Activated CD4-positive, alpha-beta memory T cell treated with anti-CD3 and anti-CD28 coated beads, Interleukin-2, amount 10 ng/mL, durations not matched to agents 7 days and 5 days (primary cell): Measurements from ENCODE around the gene GJC1. TPM values are rescaled to one million over a fixed set of nuclear protein-coding genes. Genes with fewer than 3 reads are reported as not detected.

ENCODE experiments used
- CTCF ChIA-PET: fragments of 350-600 bp; sonication (Branson Sonifier 250); formaldehyde crosslinking; loops from one replicate; lab custom pipeline; 2021; ENCODE audit warnings: antibody characterized with exemption, inconsistent platforms; lab: Charles Lee
- POLR2A ChIA-PET: fragments of 350-600 bp; sonication (Branson Sonifier 250); formaldehyde crosslinking; loops from one replicate; lab custom pipeline; 2021; ENCODE audit warnings: antibody characterized with exemption; lab: Charles Lee
- DNase-seq: peaks from one replicate; pipeline ENCODE4 v3.0.0-alpha.2; 2020
- H3K27ac Mint-ChIP-seq: one replicate; pipeline ENCODE4 v1.8.0; 2021; ENCODE audit warnings: mild to moderate bottlenecking, mixed read lengths
- H3K27me3 Mint-ChIP-seq: one replicate; pipeline ENCODE4 v1.8.0; 2021; ENCODE audit warnings: mixed read lengths
- H3K36me3 Mint-ChIP-seq: one replicate; pipeline ENCODE4 v1.8.0; 2021; ENCODE audit warnings: low read depth, mixed read lengths
- H3K4me1 Mint-ChIP-seq: one replicate; pipeline ENCODE4 v1.8.0; 2021; ENCODE audit warnings: mixed read lengths
- H3K4me3 Mint-ChIP-seq: one replicate; pipeline ENCODE4 v1.8.0; 2021; ENCODE audit warnings: mild to moderate bottlenecking, mixed read lengths
- H3K9me3 Mint-ChIP-seq: one replicate; pipeline ENCODE4 v1.8.0; 2021; ENCODE audit warnings: mixed read lengths
- total RNA-seq, 2 experiments: library from RNA; stranded (reverse); gene quantifications; one replicate each; pipeline ENCODE4 v1.2.3, GENCODE V29; 2021

GJC1 gene
- total RNA-seq, 2 experiments from 2014 or later = 0.78 to 0.88 TPM

- POLR2A ChIA-PET = no interaction called here
- peaks cover 12% of the 10 kb centered on the region for H3K4me1 Mint-ChIP-seq
- DNase-seq = no peak
These were observed 60.4 kb downstream of the GJC1 start for GRCh38 chr17:44769647-44770084.

GRCh38 chr17:44769230-44769629, 60.9 kb downstream of the GJC1 start:
- no peaks in the 10 kb centered on the region for H3K36me3 Mint-ChIP-seq
- peaks cover 10% of the 10 kb centered on the region for H3K4me1 Mint-ChIP-seq
- no peak overlapping the region for H3K4me3 Mint-ChIP-seq
- DNase-seq = no peak
- POLR2A ChIA-PET = no interaction called here
- peaks cover 4% of the 10 kb centered on the region for H3K27me3 Mint-ChIP-seq
- no peaks in the 10 kb centered on the region for H3K9me3 Mint-ChIP-seq
- CTCF ChIA-PET = interaction anchor here (1.0 kb wide), 1 partner anchor 96 kb away, joined by 3 read pairs; no protein-coding TSS in a partner anchor
- H3K27ac Mint-ChIP-seq = no peak overlapping the region

More at GRCh38 chr17:44769647-44770084, 60.4 kb downstream of the GJC1 start:
- peaks cover 4% of the 10 kb centered on the region for H3K27me3 Mint-ChIP-seq
- no peak overlapping the region for H3K4me3 Mint-ChIP-seq
- CTCF ChIA-PET = interaction anchor here (1.0 kb wide), 1 partner anchor 95 kb away, joined by 3 read pairs; no protein-coding TSS in a partner anchor
- no peak overlapping the region for H3K27ac Mint-ChIP-seq
- no peaks in the 10 kb centered on the region for H3K36me3 Mint-ChIP-seq
- no peaks in the 10 kb centered on the region for H3K9me3 Mint-ChIP-seq

DNA sequence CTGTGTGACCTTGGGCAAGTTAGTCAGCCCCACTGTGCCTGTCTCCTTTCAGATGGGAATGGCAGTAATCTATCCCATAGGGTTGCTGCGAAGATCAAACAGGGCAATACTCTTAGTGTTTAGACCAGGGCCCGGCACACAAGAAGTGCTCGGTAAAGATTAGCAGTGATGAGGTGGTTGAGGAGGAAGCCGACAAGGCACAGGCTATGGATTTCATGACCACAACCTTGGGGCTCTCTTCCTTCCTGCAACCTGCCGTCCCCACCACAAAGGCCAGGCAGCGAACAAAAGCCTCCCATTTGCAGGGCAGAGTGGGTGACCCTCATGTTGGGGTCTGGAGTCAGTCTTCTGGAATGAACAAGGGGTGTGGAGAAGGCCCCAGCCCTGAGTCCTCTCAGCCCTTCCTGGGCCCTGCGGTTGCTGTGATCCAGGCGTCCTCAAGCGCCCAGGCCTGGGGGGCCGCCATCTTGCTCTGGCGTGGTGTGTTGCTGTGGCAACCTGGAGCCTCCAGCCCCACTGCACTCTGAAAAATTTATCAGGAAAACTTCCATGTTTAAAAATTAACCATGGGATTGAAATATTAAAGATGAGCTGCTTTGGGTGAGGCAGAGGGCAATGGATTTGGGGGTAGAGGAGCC, 61.5 kb downstream of the GJC1 start:
- H3K4me3 Mint-ChIP-seq = no peak overlapping the region
- DNase-seq = no peak
- H3K36me3 Mint-ChIP-seq = no peaks in the 10 kb centered on the region
- ChIA-PET CTCF (interaction anchor here (0.6 kb wide), 1 partner anchor 74 kb away, joined by 3 read pairs; no protein-coding TSS in a partner anchor), POLR2A (no interaction called here)
- H3K9me3 Mint-ChIP-seq = no peaks in the 10 kb centered on the region
- peaks cover 4% of the 10 kb centered on the region for H3K27me3 Mint-ChIP-seq
- H3K27ac Mint-ChIP-seq = no peak overlapping the region
- peaks cover 10% of the 10 kb centered on the region for H3K4me1 Mint-ChIP-seq

GRCh38 chr17:44767493-44767892, 62.6 kb downstream of the GJC1 start:
- POLR2A ChIA-PET = no interaction called here
- Mint-ChIP-seq H3K4me3 (no peak overlapping the region), H3K27me3 (peaks cover 4% of the 10 kb centered on the region), H3K4me1 (peaks cover 10% of the 10 kb centered on the region), H3K27ac (no peak overlapping the region), H3K9me3 (no peaks in the 10 kb centered on the region), H3K36me3 (no peaks in the 10 kb centered on the region)
- CTCF ChIA-PET = no interaction called here
- DNase-seq = no peak

- Mint-ChIP-seq H3K27ac (no peak overlapping the region), H3K4me3 (no peak overlapping the region), H3K9me3 (no peaks in the 10 kb centered on the region), H3K36me3 (no peaks in the 10 kb centered on the region), H3K4me1 (peaks cover 10% of the 10 kb centered on the region), H3K27me3 (peaks cover 5% of the 10 kb centered on the region)
- DNase-seq = no peak
- ChIA-PET POLR2A (interaction anchor here (0.6 kb wide), 1 partner anchor 389 kb away, joined by 3 read pairs; no protein-coding TSS in a partner anchor), CTCF (no interaction called here)
These were observed 63.6 kb downstream of the GJC1 start for GRCh38 chr17:44766409-44767038.

- peaks cover 10% of the 10 kb centered on the region for H3K4me1 Mint-ChIP-seq
- no peak for DNase-seq
- CTCF ChIA-PET = no interaction called here
- POLR2A ChIA-PET = interaction anchor here (0.6 kb wide), 1 partner anchor 389 kb away, joined by 3 read pairs; no protein-coding TSS in a partner anchor
- no peak overlapping the region for H3K27ac Mint-ChIP-seq
- H3K9me3 Mint-ChIP-seq = no peaks in the 10 kb centered on the region
- H3K36me3 Mint-ChIP-seq = no peaks in the 10 kb centered on the region
- H3K4me3 Mint-ChIP-seq = no peak overlapping the region
- peaks cover 10% of the 10 kb centered on the region for H3K27me3 Mint-ChIP-seq
These were observed 64.1 kb downstream of the GJC1 start for GRCh38 chr17:44765965-44766364.

GRCh38 chr17:44763170-44763569, 66.9 kb downstream of the GJC1 start:
- Mint-ChIP-seq H3K4me1 (peaks cover 4% of the 10 kb centered on the region), H3K36me3 (no peaks in the 10 kb centered on the region), H3K4me3 (no peak overlapping the region), H3K27me3 (peaks cover 20% of the 10 kb centered on the region), H3K27ac (no peak overlapping the region), H3K9me3 (no peaks in the 10 kb centered on the region)
- POLR2A ChIA-PET = no interaction called here
- CTCF ChIA-PET = interaction anchor here (1.0 to 2.6 kb wide), 2 partner anchors 12 to 16 kb away, joined by 4 to 7 read pairs; no protein-coding TSS in a partner anchor
- DNase-seq = no peak

DNA sequence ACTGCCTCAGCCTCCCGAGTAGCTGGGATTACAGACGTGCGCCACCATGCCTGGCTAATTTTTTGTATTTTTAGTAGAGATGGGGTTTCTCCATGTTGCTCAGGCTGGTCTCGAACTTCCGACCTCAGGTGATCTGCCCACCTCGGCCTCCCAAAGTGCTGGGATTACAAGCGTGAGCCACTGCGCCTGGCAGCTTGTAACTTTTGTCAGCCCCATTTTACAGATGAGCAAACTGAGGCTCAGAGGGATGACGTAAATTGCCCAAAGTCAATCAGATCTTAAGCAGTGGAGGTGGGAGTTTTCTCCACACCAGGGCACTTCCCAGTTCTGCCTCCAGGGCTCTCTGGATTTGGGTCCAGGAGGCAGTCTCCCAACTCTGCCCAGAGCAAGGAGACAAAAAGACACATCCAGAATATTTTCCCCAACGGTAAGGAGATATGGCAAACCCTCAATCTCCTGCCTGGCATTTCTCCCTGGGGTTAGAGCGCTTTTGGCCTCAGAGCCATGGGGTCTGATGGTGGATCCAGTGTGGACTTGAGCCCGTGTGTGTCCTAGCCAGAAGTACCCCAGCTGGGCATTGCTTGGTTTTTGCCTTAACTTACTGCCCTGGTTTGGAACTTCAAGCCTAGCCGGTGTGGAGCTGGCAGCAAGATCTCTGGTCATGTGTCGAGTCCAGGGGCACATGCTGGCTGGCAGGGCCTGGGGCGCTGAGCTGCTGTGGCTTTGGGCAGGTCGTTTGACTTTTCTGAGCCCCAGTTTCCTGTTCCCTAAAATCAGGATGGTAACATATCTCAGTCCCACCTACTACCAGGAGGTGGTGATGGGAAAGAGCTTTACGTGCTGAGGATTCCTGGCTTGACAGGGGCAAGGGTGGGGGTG, 67.9 kb downstream of the GJC1 start:
- Mint-ChIP-seq H3K4me3 (no peak overlapping the region), H3K36me3 (no peaks in the 10 kb centered on the region), H3K27ac (no peak overlapping the region), H3K4me1 (peaks cover 2% of the 10 kb centered on the region), H3K27me3 (peaks cover 30% of the 10 kb centered on the region), H3K9me3 (no peaks in the 10 kb centered on the region)
- POLR2A ChIA-PET = no interaction called here
- no peak for DNase-seq
- CTCF ChIA-PET = interaction anchor here (0.6 to 2.6 kb wide), 3 partner anchors 13 to 17 kb away, joined by 4 to 7 read pairs (median 4); no protein-coding TSS in a partner anchor

DNA sequence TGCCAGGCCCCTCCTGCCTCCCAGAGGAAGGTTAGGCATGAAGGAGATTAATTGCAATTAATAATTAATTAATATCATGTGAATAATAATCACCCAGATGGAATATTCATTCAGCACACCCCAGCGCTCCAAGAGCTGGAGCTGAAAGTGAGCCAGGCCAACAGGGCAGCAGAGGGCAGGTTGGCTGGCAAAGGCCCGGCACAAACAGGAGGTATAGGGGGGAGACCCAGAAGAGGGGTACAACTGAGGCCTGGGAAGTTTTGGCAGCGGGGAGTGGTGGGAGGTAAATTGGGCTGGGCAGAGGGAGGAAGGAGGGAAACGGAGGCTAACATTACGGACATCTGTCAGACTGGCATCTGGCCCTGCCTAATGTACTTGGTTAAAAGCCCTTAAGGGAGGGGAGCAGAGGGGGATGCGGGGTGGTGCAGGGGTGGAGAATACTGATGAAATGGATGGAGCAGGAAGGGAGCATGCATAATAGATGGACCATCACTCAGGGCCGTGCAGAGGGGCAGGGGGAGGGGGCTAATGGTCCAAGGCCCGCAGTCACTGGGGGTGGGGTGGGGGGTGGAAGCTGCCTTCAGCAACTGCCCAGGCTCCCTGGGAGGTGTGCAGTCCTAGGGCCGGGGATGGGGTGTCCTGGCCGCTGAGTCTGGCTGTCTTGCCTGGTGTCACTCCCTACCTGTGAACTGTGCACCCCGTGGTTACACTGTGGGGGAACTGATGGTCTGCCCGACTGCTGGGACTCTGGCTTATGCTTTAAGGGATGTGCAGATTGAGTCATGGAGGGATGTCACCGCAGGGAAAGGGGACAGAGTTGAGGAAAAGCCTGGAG, 69.4 kb downstream of the GJC1 start:
- H3K36me3 Mint-ChIP-seq = no peaks in the 10 kb centered on the region
- ChIA-PET POLR2A (no interaction called here), CTCF (no interaction called here)
- no peak overlapping the region for H3K27ac Mint-ChIP-seq
- peaks cover 2% of the 10 kb centered on the region for H3K4me1 Mint-ChIP-seq
- H3K27me3 Mint-ChIP-seq = peaks cover 29% of the 10 kb centered on the region
- H3K4me3 Mint-ChIP-seq = no peak overlapping the region
- H3K9me3 Mint-ChIP-seq = no peaks in the 10 kb centered on the region
- DNase-seq = no peak

DNA sequence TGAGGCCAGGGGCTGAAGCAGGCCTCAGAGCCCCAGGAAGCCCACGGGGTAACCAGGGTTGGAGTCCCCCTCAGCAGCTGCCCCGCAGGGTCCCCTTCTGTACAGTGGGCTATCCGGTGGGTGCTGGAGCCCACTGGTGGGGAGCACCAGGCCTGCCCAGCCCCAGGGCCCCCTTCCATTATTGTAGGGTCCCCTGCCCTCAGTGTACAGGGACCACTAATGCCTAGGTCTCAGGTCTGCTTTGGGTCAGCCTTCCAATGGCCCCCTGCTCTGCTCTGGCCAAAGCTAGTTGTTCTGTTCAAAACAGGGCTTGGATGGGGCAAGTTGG, 70.2 kb downstream of the GJC1 start:
- ChIA-PET POLR2A (no interaction called here), CTCF (no interaction called here)
- H3K9me3 Mint-ChIP-seq = no peaks in the 10 kb centered on the region
- H3K27ac Mint-ChIP-seq = no peak overlapping the region
- peaks cover 2% of the 10 kb centered on the region for H3K4me1 Mint-ChIP-seq
- H3K4me3 Mint-ChIP-seq = no peak overlapping the region
- no peak for DNase-seq
- peaks cover 29% of the 10 kb centered on the region for H3K27me3 Mint-ChIP-seq
- no peaks in the 10 kb centered on the region for H3K36me3 Mint-ChIP-seq

GRCh38 chr17:44759086-44759915, 70.8 kb downstream of the GJC1 start:
- Mint-ChIP-seq H3K27ac (no peak overlapping the region), H3K4me3 (no peak overlapping the region), H3K36me3 (no peaks in the 10 kb centered on the region), H3K27me3 (peaks cover 29% of the 10 kb centered on the region), H3K4me1 (peaks cover 2% of the 10 kb centered on the region), H3K9me3 (no peaks in the 10 kb centered on the region)
- no peak for DNase-seq
- POLR2A ChIA-PET = no interaction called here
- CTCF ChIA-PET = no interaction called here
